ENCODE data around the gene SCN1A. TPM values are rescaled to one million over a fixed set of nuclear protein-coding genes. Genes with fewer than 3 reads are reported as not detected.

The SCN1A gene
- total and polyA plus RNA-seq, 12 donors, result 0.11 to 1.3 (median 0.41) TPM; not detected in 1

DNA sequence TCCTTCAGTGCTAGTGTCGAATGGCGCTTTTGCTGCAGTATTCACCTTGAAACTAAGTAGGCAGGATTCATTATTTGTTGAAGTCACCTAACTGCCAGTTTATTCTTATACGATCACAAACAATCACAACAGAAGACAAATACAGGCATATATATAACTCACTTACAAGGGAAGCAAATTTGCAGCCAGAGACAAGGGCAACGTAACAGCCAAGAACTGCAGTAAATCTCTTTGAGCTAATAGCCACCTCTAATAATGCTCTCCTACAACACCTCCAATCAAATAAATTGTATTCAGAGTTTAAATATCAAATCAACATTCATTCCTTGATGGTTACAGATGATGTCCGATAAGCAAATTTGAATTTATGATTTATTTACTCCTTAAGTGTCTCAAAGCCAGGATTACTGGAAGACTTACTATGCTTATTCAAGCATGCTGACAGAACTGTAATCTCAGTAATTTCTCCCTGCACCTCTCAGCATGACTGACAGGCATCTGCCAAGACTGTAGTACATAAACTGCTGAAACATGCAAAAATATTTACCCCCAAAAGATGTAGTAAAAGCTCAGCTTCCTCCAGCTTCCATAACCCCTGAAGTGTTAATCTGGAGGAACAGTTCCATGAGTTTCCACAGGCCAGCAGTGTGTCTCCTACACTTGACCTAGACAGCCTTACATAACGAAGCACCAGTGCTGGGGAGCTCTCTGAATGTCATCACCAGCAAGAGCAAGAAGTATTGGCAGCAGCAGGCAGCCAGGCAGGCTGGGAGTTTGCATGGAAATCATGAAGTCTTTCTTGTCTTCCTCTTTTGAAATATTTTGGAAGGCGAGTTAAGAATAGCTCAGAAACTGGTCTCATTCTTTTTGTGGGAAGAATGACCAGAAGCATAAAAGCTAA is 20.9 kb upstream of the SCN1A start:
- DNase-seq (peak in 1 of 2 donors; percentile 29), ATAC-seq (peak in 7 of 8 donors; percentile 71 to 98 (median 89))
- Histone ChIP-seq H3K36me3 (no peaks in the 10 kb centered on the region), H3K4me3 (no peak overlapping the region), H3K4me1 (peaks cover 0 to 4% (median 0%) of the 10 kb centered on the region in 9 donors), H3K27ac (no peak overlapping the region), H3K27me3 (no peaks in the 10 kb centered on the region), H3K9me3 (no peaks in the 10 kb centered on the region)
- intact Hi-C loops (cut with DNase I), result no loop called here
- WGBS, 2 donors, result 62 to 64% methylated on average over 7 of the region's 7 CpGs
- no peak for TF ChIP-seq CTCF (IDR thresholded peaks at IDR 0.05)

GRCh38 chr2:166147883-166148282 is 20.1 kb upstream of the SCN1A start:
- DNase-seq (no peak), ATAC-seq (no peak)
- WGBS, 2 donors, result 55 to 56% methylated on average over 2 of the region's 2 CpGs
- H3K9me3 ChIP-seq, result no peaks in the 10 kb centered on the region
- H3K4me3 ChIP-seq, result no peak overlapping the region
- no peak for TF ChIP-seq CTCF (IDR thresholded peaks at IDR 0.05)
- intact Hi-C loops (cut with DNase I), result no loop called here
- no peaks in the 10 kb centered on the region for H3K36me3 ChIP-seq
- H3K4me1 ChIP-seq, result peaks cover 0 to 4% (median 0%) of the 10 kb centered on the region in 9 donors
- H3K27me3 ChIP-seq, result no peaks in the 10 kb centered on the region
- H3K27ac ChIP-seq, result no peak overlapping the region

DNA sequence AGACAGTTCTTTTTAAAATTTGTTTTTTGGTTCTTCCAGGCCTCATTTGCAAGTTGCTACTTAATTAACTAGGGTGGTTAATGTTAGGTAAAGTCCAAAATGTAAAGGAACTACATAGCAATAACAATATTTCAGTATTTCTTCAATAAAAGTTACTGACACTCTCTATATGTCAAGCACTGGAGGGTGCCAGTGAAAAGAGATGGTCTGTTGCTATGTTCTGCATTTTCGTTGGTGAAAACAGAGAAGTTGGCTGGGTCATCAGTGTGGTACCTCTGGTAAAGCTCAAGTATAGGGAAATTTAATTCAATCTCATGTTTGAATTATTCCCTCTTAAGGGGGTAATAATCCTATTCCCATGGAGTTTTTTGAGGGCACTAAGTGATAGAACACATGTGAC is 16.3 kb upstream of the SCN1A start:
- no peak overlapping the region for H3K4me3 ChIP-seq
- no peaks in the 10 kb centered on the region for H3K36me3 ChIP-seq
- peaks cover 0 to 4% (median 0%) of the 10 kb centered on the region in 9 donors for H3K4me1 ChIP-seq
- WGBS, 2 donors, result 47 to 81% methylated on average over 1 of the region's 1 CpG
- intact Hi-C loops (cut with DNase I), result no loop called here
- DNase-seq (no peak), ATAC-seq (no peak)
- H3K27me3 ChIP-seq, result no peaks in the 10 kb centered on the region
- H3K27ac ChIP-seq, result no peak overlapping the region
- no peak for TF ChIP-seq CTCF (IDR thresholded peaks at IDR 0.05)
- H3K9me3 ChIP-seq, result no peaks in the 10 kb centered on the region

DNA sequence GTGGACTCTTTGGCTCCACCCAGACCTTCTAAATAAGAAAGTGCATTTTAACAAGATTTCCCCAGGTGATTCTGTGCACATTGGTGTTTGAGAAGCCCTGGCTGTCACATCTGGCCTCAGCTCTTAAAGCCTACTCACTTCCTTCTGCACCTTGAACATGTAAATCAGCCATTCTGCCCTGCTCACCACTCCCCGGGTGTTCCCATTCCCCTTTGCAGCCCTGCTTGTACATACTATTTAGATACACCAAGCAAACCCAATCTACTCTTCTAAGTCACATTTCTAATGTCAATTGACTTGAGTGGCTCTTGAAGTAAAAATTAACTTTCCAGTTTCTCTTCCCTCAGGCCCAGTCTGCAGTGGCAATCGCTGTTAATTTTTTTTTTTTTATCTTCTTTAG is 13.1 kb upstream of the SCN1A start:
- 84 to 87% methylated on average over 2 of the region's 2 CpGs for WGBS, 2 donors
- no peak for TF ChIP-seq CTCF (IDR thresholded peaks at IDR 0.05)
- no peaks in the 10 kb centered on the region for H3K36me3 ChIP-seq
- intact Hi-C loops (cut with DNase I), result no loop called here
- H3K27ac ChIP-seq, result no peak overlapping the region
- DNase-seq (no peak), ATAC-seq (no peak)
- no peaks in the 10 kb centered on the region for H3K4me1 ChIP-seq
- H3K4me3 ChIP-seq, result no peak overlapping the region
- no peaks in the 10 kb centered on the region for H3K27me3 ChIP-seq
- no peaks in the 10 kb centered on the region for H3K9me3 ChIP-seq

All from heart right ventricle (tissue), 16 donors.